Parathyroid adenoma (tissue), 2 donors: Measurements from ENCODE around the gene PKD1L1.

Experiments used
- H2AFZ ChIP-seq: fragments of 300-600 bp; sonication (generic); one replicate; pipeline ENCODE4 v1.7.0; 2017; ENCODE audit warnings: antibody characterized with exemption, mild to moderate bottlenecking
- H3K27ac ChIP-seq: fragments of 300-600 bp; sonication (generic); one replicate; pipeline ENCODE4 v1.7.0; 2017
- H3K27me3 ChIP-seq: fragments of 300-600 bp; sonication (generic); one replicate; pipeline ENCODE4 v1.7.0; 2017; ENCODE audit warnings: low read length; ENCODE audit not compliant: control insufficient read depth, insufficient read depth
- H3K36me3 ChIP-seq: fragments of 300-600 bp; sonication (generic); one replicate; pipeline ENCODE4 v1.7.0; 2017; ENCODE audit warnings: low read length; ENCODE audit not compliant: control insufficient read depth, insufficient read depth
- H3K4me1 ChIP-seq: fragments of 300-600 bp; sonication (generic); one replicate; pipeline ENCODE4 v1.7.0; 2017; ENCODE audit warnings: control low read depth
- H3K4me2 ChIP-seq: fragments of 300-600 bp; sonication (generic); one replicate; pipeline ENCODE4 v1.7.0; 2017; ENCODE audit warnings: low read length
- H3K4me3 ChIP-seq: fragments of 300-600 bp; sonication (generic); one replicate; pipeline ENCODE4 v1.7.0; 2017; ENCODE audit warnings: low read depth, low read length
- H3K79me2 ChIP-seq: fragments of 300-600 bp; sonication (generic); one replicate; pipeline ENCODE4 v1.7.0; 2017; ENCODE audit warnings: control low read depth
- H3K9ac ChIP-seq: fragments of 300-600 bp; sonication (generic); one replicate; pipeline ENCODE4 v1.7.0; 2017; ENCODE audit warnings: mild to moderate bottlenecking
- H3K9me3 ChIP-seq: fragments of 300-600 bp; sonication (generic); one replicate; pipeline ENCODE4 v1.7.0; 2017; ENCODE audit warnings: low read length; ENCODE audit not compliant: control insufficient read depth
- CTCF ChIP-seq: fragments of 300-600 bp; sonication (generic); IDR thresholded peaks from one replicate; pipeline ENCODE4 v1.7.0; 2017; ENCODE audit warnings: antibody characterized with exemption, mild to moderate bottlenecking
- donor health status: primary hyperparathyroidism.

PKD1L1 gene

DNA sequence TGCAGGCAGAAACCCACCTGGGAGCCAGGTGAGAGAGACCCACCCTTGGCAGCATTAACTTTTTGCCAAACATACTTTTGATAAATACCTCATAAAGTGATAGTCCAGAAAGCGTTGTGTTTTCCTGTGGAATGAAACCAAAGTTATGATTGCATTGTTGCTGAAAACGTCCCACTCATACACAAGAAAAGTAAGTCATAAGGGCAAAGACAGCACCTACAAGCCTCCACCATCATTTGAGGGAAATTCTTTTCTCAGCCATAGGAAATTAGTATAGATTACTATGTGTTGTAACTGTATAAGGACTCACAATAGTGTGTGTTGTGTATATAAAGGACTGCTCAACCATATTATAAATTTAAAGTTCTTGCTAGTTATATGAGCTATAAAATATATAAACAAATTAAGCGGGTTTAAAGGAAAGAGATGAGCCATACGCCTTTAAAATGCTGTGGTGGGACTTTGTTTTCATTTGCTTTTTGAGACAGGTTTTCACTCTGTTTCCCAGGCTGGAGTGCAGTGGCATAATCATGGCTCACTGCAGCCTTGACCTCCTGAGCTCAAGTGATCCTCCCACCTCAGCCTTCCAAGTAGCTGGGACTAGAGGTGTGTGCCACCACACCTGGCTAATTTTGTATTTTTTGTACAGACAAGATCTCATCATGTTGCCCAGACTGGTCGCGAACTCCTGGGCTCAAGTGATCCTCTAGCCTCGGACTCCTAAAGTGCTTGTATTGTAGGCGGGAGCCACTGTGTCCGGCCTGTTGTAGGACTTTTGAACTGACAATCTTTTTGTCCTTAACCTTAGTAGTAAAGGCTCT is 160.8 kb downstream of the PKD1L1 start:
- Histone ChIP-seq H3K4me3 (no peak overlapping the region), H3K36me3 (no peaks in the 10 kb centered on the region), H3K4me1 (no peaks in the 10 kb centered on the region), H3K27me3 (no peaks in the 10 kb centered on the region), H3K79me2 (no peaks in the 10 kb centered on the region), H3K9me3 (no peaks in the 10 kb centered on the region), H3K27ac (no peak overlapping the region), H2AFZ (no peak overlapping the region), H3K4me2 (no peak overlapping the region), H3K9ac (no peak overlapping the region)
- TF ChIP-seq CTCF, result no peak

DNA sequence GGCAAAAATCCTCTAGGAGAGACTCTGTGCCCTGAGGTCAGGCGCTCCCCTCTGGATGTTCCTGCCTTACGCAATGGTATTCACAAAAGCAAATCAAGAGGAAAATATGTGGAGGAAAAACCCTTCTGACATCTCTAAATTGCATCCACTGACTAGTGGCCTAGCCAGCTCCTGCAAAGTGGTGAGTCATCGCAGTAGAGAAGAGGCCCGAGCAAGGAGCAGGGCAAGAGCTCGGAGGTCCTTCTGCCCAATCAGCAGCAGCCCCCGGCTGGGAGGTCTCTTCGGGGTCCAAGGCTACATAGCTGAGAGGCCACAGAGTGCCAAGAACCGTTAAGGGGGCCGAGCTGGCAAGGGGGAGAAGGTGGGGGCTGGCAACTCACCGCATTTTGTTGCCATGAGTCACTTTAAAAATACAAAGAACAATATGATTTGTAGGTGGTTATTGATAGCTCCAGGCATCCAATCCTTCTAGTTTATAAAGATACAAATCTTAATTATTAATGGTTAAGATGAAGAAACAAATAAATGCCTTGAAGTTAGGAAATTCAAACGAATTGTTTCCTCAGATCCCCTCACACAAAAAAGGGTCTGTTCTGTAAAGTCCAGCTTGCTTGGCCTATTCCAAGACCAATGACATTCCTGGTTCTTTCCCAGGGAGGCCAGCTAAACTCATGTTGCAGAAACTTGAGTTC is 161.6 kb downstream of the PKD1L1 start:
- no peak overlapping the region for H3K4me2 ChIP-seq
- no peak overlapping the region for H3K4me3 ChIP-seq
- no peaks in the 10 kb centered on the region for H3K79me2 ChIP-seq
- H3K4me1 ChIP-seq, result no peaks in the 10 kb centered on the region
- H3K27me3 ChIP-seq, result no peaks in the 10 kb centered on the region
- TF ChIP-seq CTCF, result no peak
- H3K36me3 ChIP-seq, result no peaks in the 10 kb centered on the region
- no peak overlapping the region for H3K9ac ChIP-seq
- no peak overlapping the region for H2AFZ ChIP-seq
- H3K27ac ChIP-seq, result no peak overlapping the region
- no peaks in the 10 kb centered on the region for H3K9me3 ChIP-seq

GRCh38 chr7:47785923-47786556 is 162.2 kb downstream of the PKD1L1 start:
- no peak overlapping the region for H2AFZ ChIP-seq
- no peak overlapping the region for H3K9ac ChIP-seq
- H3K4me1 ChIP-seq, result no peaks in the 10 kb centered on the region
- H3K79me2 ChIP-seq, result no peaks in the 10 kb centered on the region
- H3K36me3 ChIP-seq, result no peaks in the 10 kb centered on the region
- no peak overlapping the region for H3K4me2 ChIP-seq
- H3K27me3 ChIP-seq, result no peaks in the 10 kb centered on the region
- no peak for TF ChIP-seq CTCF
- H3K4me3 ChIP-seq, result no peak overlapping the region
- H3K9me3 ChIP-seq, result no peaks in the 10 kb centered on the region
- no peak overlapping the region for H3K27ac ChIP-seq

DNA sequence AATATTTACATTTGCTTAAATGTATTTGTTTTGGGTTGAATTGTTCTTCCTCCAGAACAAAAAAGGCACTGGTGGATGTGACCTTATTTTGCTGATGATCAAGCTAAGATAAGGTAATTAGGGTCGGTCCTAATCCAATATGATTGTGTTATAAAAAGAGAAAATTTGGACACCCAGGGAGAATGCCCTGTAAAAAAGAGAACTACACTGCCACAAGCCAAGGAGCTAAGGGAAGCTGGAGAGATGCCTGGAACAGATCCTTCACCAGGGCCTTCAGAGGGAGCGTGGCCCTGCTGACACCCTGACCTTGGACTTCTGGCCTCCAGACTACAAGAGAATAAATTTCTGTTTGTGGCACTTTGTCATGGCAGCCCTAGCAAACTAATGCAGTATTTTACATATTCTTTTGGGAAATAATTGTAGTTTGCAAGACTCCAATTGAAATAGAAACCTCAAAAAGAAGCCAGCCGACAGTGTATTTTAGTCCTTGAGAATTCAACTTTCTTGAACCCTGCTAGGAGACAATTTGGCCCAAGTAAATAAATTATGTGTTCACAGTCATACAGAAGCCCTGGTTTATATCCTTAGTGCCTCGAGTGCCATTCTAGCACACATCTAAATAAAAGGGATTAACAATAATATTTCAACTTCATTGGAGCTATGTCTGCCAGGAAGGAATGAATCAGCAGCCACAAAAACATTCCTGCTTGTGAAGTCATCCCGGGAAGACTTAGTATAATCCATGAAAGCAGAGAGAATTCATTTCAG is 164.6 kb downstream of the PKD1L1 start:
- no peak overlapping the region for H3K9ac ChIP-seq
- H3K4me3 ChIP-seq, result no peak overlapping the region
- no peaks in the 10 kb centered on the region for H3K79me2 ChIP-seq
- no peak overlapping the region for H3K4me2 ChIP-seq
- no peaks in the 10 kb centered on the region for H3K36me3 ChIP-seq
- no peaks in the 10 kb centered on the region for H3K27me3 ChIP-seq
- H3K27ac ChIP-seq, result no peak overlapping the region
- no peak overlapping the region for H2AFZ ChIP-seq
- no peaks in the 10 kb centered on the region for H3K4me1 ChIP-seq
- no peak for TF ChIP-seq CTCF
- H3K9me3 ChIP-seq, result no peaks in the 10 kb centered on the region
